ENCODE data around the gene GPR152. TPM values are rescaled to one million over a fixed set of nuclear protein-coding genes. Genes with fewer than 3 reads are reported as not detected.
A peak's percentile ranks its signal among the peaks of the same experiment; 100 is the strongest.
"Not testable (repeated sequence)": the region's sequence is repeated elsewhere in the genome, so short reads cannot be mapped to it uniquely, and the experiment has no call there.

GPR152 gene
- total RNA-seq, 2 donors from 2014 or later: not detected

DNA sequence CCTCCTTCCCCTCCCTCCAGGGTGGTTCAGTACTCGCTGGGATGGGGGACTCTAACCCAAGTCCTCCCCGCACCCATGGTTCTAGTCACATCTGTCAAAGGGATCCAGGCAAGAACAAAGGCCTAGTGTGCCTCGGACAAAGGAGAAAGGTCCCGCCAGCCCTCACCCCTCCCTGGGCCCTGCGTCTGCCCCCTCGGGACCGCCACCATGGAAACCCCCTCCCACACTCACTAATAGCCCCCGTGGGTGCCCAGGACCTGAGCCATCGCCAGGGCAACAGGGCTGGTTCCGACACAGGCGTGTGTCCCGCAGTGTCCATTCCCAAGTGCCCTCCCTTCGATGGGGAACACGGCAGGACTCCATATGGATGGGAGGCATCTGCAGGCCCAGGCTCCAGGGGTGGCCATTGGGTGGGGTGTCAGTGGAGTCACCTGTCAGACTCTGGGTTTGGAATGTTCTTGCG, 42.1 kb downstream of the GPR152 start:
- Mint-ChIP-seq H3K36me3 (ENCODE audit: low read depth) (peaks cover 52% of the 10 kb centered on the region), H3K4me3 (peak overlapping the region; percentile 98), H3K27ac (peak overlapping the region; percentile 70), H3K9me3 (no peaks in the 10 kb centered on the region), H3K27me3 (no peaks in the 10 kb centered on the region), H3K4me1 (peaks cover 44% of the 10 kb centered on the region)
- no peak for ATAC-seq (replicated peaks)

DNA sequence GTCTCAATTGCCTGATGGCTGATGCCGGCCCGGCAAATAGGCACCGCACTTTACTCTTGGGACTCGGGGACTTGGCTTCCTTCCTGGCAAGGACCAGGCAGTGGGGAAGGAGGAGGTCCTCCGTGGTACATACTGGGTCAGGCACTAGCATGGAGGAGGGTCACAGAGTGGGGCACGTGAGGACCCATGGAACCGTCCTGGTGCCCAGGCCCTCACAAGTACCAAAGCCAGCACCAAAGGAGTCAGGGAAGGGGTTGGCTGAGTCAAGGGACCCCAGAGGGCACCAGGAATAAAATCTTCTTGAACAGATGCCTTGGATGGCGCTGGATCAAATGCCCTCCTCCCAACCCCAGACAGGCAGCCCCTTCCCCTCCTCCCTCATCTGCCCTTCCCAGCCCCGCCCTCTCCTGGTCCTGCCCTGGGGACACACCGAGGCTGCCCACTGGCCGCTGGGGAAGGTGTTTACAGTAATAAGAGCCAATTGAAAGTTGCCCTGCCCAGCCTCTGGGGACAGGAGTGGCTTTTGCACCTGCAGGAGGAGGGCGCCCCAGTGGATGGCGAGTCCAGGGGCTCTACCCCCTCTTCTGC, 42.7 kb downstream of the GPR152 start:
- peaks cover 57% of the 10 kb centered on the region for H3K36me3 Mint-ChIP-seq (ENCODE audit: low read depth)

DNA sequence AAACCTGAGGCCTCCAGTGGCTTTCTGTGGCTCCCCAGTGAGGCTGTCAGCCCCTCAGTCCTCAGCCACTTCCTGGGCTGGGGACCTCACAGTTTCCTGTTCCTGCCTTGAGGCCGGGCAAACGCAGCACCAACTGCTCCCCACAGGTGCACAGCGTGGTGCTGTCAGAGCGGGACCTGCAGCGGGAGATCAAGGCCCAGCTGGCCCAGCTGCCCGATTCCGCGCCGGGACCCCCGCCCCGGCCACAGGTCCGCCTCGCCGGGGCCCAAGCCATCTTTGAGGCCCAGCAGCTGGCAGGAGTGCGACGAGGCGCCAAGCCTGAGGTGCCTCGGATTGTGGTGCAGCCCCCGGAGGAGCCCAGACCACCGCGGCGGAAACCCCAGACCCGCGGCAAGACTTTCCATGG, 43.3 kb downstream of the GPR152 start:
- Mint-ChIP-seq H3K36me3 (ENCODE audit: low read depth) (peaks cover 63% of the 10 kb centered on the region), H3K27me3 (no peaks in the 10 kb centered on the region), H3K4me3 (peak overlapping the region; percentile 98), H3K9me3 (no peaks in the 10 kb centered on the region), H3K4me1 (peaks cover 44% of the 10 kb centered on the region), H3K27ac (peak overlapping the region; percentile 70)
- ATAC-seq (replicated peaks): peak; percentile 65

More for the DNA sequence above, 42.7 kb downstream of the GPR152 start:
- Mint-ChIP-seq H3K27me3 (no peaks in the 10 kb centered on the region), H3K4me3 (peak overlapping the region; percentile 98), H3K4me1 (peaks cover 44% of the 10 kb centered on the region), H3K27ac (peak overlapping the region; percentile 70), H3K9me3 (no peaks in the 10 kb centered on the region)
- no peak for ATAC-seq (replicated peaks)

DNA sequence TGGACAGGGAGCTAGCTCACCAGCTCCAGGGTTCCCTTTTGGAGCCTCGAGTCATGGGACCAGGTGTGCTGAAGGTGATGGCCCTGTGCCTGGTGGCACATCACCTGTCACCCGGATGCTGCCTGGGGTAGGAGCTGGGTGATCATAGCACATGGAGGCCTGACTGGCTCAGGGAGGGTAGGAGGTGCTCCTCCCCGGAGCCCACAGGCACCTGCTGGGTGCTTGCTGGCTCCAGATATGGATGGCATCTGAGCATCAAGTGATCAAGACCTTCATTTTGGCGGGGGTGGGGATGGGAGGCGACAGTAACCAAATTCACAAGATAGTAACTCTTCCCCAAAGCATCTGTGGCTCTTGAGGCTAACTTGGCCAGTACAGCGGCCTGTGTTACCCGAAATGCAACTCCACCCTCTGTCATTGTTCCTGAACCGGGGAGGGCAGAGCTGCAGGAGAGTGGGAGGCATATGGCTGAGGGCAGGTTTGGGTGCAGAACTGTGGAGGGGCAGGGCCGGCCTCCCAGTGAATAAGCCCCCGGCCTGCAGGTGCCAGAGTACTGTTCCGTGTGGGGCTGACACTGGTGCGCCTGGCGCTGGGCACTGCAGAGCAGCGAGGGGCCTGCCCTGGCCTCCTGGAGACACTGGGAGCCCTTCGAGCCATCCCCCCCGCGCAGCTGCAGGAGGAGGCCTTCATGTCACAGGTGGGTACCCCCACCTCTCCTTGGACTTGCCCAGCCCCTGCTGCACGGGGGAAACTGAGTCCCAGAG, 43.9 kb downstream of the GPR152 start:
- Mint-ChIP-seq H3K36me3 (ENCODE audit: low read depth) (peaks cover 68% of the 10 kb centered on the region), H3K27me3 (no peaks in the 10 kb centered on the region), H3K9me3 (no peaks in the 10 kb centered on the region), H3K27ac (peak overlapping the region; percentile 84), H3K4me1 (peaks cover 44% of the 10 kb centered on the region), H3K4me3 (peak overlapping the region; percentile 98)
- ATAC-seq (replicated peaks): peak; percentile 13

DNA sequence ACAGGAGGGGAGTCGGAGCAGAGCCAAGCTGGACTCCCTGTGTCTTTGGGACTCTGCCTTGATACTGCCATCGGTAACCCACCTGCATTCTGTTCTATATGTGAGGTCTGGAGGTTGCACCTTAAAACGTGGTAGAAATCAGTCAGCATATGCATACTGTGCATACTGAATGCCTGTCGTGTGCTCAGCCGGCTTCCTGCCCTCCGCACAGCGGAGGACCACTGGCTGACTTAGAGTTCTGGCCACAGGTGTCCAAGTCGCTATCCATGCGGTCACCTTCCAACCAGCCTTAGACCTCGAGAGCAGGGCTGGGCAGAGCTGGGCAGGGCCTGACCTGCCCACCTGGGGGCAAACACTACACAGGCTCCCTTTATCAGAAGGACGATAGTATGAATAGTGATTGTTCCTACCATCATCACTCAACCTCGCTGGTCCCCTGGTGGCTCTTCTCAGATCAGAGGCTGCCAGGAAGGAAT, 44.8 kb downstream of the GPR152 start:
- H3K4me1 Mint-ChIP-seq: peaks cover 38% of the 10 kb centered on the region
- H3K27me3 Mint-ChIP-seq: no peaks in the 10 kb centered on the region
- peaks cover 72% of the 10 kb centered on the region for H3K36me3 Mint-ChIP-seq (ENCODE audit: low read depth)
- no peak for ATAC-seq (replicated peaks)
- no peaks in the 10 kb centered on the region for H3K9me3 Mint-ChIP-seq
- H3K27ac Mint-ChIP-seq: peak overlapping the region; percentile 84
- H3K4me3 Mint-ChIP-seq: peak overlapping the region; percentile 98

DNA sequence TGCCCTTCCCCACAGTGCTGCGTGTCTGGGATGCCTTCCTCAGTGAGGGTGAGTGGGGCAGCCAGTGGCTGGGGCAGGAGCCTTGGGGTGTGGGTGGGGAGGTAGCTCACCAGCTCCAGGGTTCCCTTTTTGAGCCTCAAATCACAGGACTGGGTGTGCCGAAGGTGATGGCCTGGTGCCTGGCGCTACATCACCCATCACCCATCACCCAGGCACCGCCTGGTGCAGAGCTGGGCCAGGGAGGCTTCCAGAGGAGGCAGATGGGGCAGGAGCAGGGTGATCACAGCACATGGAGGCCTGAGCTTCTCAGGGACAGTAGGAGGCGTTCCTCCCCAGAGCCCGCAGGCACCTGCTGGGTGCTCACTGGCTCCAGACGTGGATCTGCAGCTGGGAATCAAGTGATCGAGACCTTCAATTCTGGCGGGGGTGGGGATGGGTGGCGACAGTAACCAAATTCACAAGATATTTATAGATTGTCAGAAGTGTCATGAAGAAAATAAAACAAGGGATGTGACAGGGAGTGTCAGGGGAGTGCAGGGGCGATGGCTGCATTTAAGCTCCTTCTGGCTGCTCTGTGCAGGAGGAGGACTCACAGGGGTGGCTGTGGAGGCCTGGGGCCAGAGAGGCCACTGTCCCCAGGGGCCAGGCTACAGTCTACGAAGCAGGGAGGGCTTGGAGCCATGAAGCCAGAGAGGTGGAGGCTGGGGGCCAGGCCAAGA, 45.4 kb downstream of the GPR152 start:
- H3K4me1 Mint-ChIP-seq: peaks cover 32% of the 10 kb centered on the region
- no peaks in the 10 kb centered on the region for H3K9me3 Mint-ChIP-seq
- peaks cover 72% of the 10 kb centered on the region for H3K36me3 Mint-ChIP-seq (ENCODE audit: low read depth)
- ATAC-seq (replicated peaks): peak; percentile 3
- H3K27ac Mint-ChIP-seq: peak overlapping the region; percentile 74
- H3K27me3 Mint-ChIP-seq: no peaks in the 10 kb centered on the region
- peak overlapping the region; percentile 98 for H3K4me3 Mint-ChIP-seq

DNA sequence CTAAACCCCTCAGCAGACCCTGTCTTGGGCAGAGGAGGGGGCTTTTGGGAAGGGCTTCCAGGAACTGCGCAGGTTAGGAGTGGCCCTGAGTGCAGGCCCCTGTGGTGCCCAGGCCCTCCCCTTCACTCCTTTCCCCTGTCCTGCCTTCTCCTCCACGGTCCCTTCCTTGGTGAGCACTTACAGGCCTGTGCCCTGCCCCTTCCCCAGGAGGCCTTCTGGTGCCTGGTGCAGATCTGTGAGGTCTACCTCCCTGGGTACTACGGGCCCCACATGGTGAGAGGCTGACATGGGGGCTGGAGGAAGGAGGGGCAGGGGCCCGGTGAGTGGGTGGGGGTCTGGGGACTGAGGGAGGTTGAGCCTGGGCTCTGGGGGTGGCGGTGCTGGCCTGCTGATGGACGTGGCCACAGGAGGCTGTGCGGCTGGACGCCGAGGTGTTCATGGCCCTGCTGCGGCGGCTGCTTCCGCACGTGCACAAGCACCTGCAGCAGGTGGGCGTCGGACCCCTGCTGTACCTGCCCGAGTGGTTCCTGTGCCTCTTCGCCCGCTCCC, 46.0 kb downstream of the GPR152 start:
- Mint-ChIP-seq H3K36me3 (ENCODE audit: low read depth) (peaks cover 72% of the 10 kb centered on the region), H3K27me3 (no peaks in the 10 kb centered on the region)
- no peak for ATAC-seq (replicated peaks)

DNA sequence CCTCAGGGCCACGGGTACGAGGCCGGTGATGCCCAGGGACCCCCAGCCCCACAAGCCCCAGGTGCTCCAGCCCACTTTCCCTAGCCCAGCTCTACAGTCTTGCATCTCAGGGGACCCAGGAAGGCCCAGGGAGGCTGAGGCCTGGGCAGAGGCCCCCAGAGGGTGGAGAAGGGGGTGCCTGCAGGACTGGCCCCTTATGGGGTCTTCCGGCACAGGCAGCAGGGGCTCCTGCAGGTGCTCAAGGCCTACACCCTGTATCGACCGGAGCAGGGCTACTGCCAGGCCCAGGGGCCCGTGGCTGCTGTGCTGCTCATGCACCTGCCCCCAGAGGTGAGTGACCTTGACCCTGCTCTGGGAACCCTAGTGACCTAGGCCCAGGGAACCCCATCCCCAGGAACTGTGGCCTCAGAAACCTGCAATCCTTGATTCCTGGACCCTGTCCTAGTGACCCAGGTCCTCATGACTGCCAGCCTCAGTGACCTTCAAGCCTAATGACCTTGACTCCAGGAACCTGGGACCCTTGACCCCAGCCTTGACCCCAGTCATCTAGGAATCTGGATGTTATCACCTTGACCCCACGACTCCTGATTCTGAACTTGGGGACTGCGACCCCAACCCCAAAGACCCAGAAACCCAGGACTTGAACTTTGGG, 46.7 kb downstream of the GPR152 start:
- Mint-ChIP-seq H3K36me3 (ENCODE audit: low read depth) (peaks cover 71% of the 10 kb centered on the region), H3K27ac (peak overlapping the region; percentile 92)

More for the DNA sequence above, 46.0 kb downstream of the GPR152 start:
- Mint-ChIP-seq H3K27ac (peak overlapping the region; percentile 74), H3K4me1 (peaks cover 29% of the 10 kb centered on the region), H3K4me3 (peak overlapping the region; percentile 98), H3K9me3 (no peaks in the 10 kb centered on the region)

GRCh38 chr11:67405196-67405567, 47.3 kb downstream of the GPR152 start:
- H3K27ac Mint-ChIP-seq: peak overlapping the region; percentile 92
- no peak for ATAC-seq (replicated peaks)
- H3K36me3 Mint-ChIP-seq (ENCODE audit: low read depth): peaks cover 71% of the 10 kb centered on the region

More for the DNA sequence above, 46.7 kb downstream of the GPR152 start:
- Mint-ChIP-seq H3K9me3 (no peaks in the 10 kb centered on the region), H3K27me3 (no peaks in the 10 kb centered on the region), H3K4me3 (peak overlapping the region; percentile 98), H3K4me1 (peaks cover 29% of the 10 kb centered on the region)
- no peak for ATAC-seq (replicated peaks)

GRCh38 chr11:67404515-67405195, 47.9 kb downstream of the GPR152 start:
- Mint-ChIP-seq H3K4me3 (peak overlapping the region; percentile 98), H3K9me3 (no peaks in the 10 kb centered on the region), H3K4me1 (peaks cover 26% of the 10 kb centered on the region), H3K36me3 (ENCODE audit: low read depth) (peaks cover 71% of the 10 kb centered on the region), H3K27me3 (no peaks in the 10 kb centered on the region), H3K27ac (peak overlapping the region; percentile 92)
- ATAC-seq (replicated peaks): peak; percentile 12

More at GRCh38 chr11:67405196-67405567, 47.3 kb downstream of the GPR152 start:
- no peaks in the 10 kb centered on the region for H3K27me3 Mint-ChIP-seq
- peak overlapping the region; percentile 98 for H3K4me3 Mint-ChIP-seq
- peaks cover 29% of the 10 kb centered on the region for H3K4me1 Mint-ChIP-seq
- H3K9me3 Mint-ChIP-seq: no peaks in the 10 kb centered on the region

GRCh38 chr11:67403085-67403484, 49.4 kb downstream of the GPR152 start:
- H3K36me3 Mint-ChIP-seq (ENCODE audit: low read depth): peaks cover 76% of the 10 kb centered on the region
- peak overlapping the region; percentile 92 for H3K27ac Mint-ChIP-seq
- peak overlapping the region; percentile 98 for H3K4me3 Mint-ChIP-seq
- H3K9me3 Mint-ChIP-seq; H3K27me3 Mint-ChIP-seq; ATAC-seq (replicated peaks): not testable (repeated sequence)
- H3K4me1 Mint-ChIP-seq: peaks cover 19% of the 10 kb centered on the region

GRCh38 chr11:67402192-67402839, 50.2 kb downstream of the GPR152 start:
- H3K27ac Mint-ChIP-seq; ATAC-seq (replicated peaks); H3K9me3 Mint-ChIP-seq; H3K27me3 Mint-ChIP-seq: not testable (repeated sequence)
- peak overlapping the region; percentile 98 for H3K4me3 Mint-ChIP-seq
- H3K36me3 Mint-ChIP-seq (ENCODE audit: low read depth): peaks cover 76% of the 10 kb centered on the region
- peaks cover 16% of the 10 kb centered on the region for H3K4me1 Mint-ChIP-seq

Data from activated T-helper 17 cell treated with anti-CD3 and anti-CD28 coated beads, Interleukin-2, amount 50 U/mL, for 72 hours (primary cell).